NCI-H1436 treated with DMSO at 0.1 percent for 48 hours (cell line): ENCODE data around the gene PCCB.
"Not testable (repeated sequence)": the region's sequence is repeated elsewhere in the genome, so short reads cannot be mapped to it uniquely, and the experiment has no call there.

Experiments used
- DNase-seq: peaks from one replicate; lab custom pipeline; 2025; lab: John Stamatoyannopoulos, UW

The PCCB gene

GRCh38 chr3:136262559-136262958 is 12.4 kb downstream of the PCCB start:
- DNase-seq = no peak

GRCh38 chr3:136263251-136263650 is 13.1 kb downstream of the PCCB start:
- DNase-seq = no peak

- not testable (repeated sequence) for DNase-seq
Observed at GRCh38 chr3:136266468-136267125, 16.5 kb downstream of the PCCB start.

GRCh38 chr3:136267235-136267634 is 17.1 kb downstream of the PCCB start:
- DNase-seq = no peak

GRCh38 chr3:136270179-136270578 is 20.0 kb downstream of the PCCB start:
- no peak for DNase-seq

GRCh38 chr3:136271626-136272025 is 21.5 kb downstream of the PCCB start:
- DNase-seq = not testable (repeated sequence)

- no peak for DNase-seq
Observed at GRCh38 chr3:136276049-136276755, 26.1 kb downstream of the PCCB start.

GRCh38 chr3:136277115-136277514 is 27.0 kb downstream of the PCCB start:
- no peak for DNase-seq

- DNase-seq = no peak
Observed at GRCh38 chr3:136277634-136278033, 27.5 kb downstream of the PCCB start.

GRCh38 chr3:136279092-136279491 is 29.0 kb downstream of the PCCB start:
- DNase-seq = no peak

GRCh38 chr3:136280961-136281360 is 30.8 kb downstream of the PCCB start:
- DNase-seq = no peak

- DNase-seq = no peak
Observed at GRCh38 chr3:136281966-136282520, 31.9 kb downstream of the PCCB start.

GRCh38 chr3:136283627-136284026 is 33.5 kb downstream of the PCCB start:
- no peak for DNase-seq

- DNase-seq = no peak
Observed at GRCh38 chr3:136291302-136291701, 41.2 kb downstream of the PCCB start.

GRCh38 chr3:136292500-136292899 is 42.4 kb downstream of the PCCB start:
- no peak for DNase-seq

GRCh38 chr3:136293279-136293678 is 43.1 kb downstream of the PCCB start:
- DNase-seq = no peak

GRCh38 chr3:136294176-136294575 is 44.0 kb downstream of the PCCB start:
- no peak for DNase-seq

GRCh38 chr3:136296960-136297359 is 46.8 kb downstream of the PCCB start:
- no peak for DNase-seq

- DNase-seq = no peak
Observed at GRCh38 chr3:136297826-136298225, 47.7 kb downstream of the PCCB start.

- no peak for DNase-seq
Observed at GRCh38 chr3:136300444-136300843, 50.3 kb downstream of the PCCB start.

GRCh38 chr3:136305879-136306278 is 55.7 kb downstream of the PCCB start:
- no peak for DNase-seq

- DNase-seq = no peak
Observed at GRCh38 chr3:136311261-136311660, 61.1 kb downstream of the PCCB start.

GRCh38 chr3:136311968-136312367 is 61.8 kb downstream of the PCCB start:
- no peak for DNase-seq
